ENCODE results near the gene KRTAP5-10.
"Not testable (repeated sequence)": the region's sequence is repeated elsewhere in the genome, so short reads cannot be mapped to it uniquely, and the experiment has no call there.

DNA sequence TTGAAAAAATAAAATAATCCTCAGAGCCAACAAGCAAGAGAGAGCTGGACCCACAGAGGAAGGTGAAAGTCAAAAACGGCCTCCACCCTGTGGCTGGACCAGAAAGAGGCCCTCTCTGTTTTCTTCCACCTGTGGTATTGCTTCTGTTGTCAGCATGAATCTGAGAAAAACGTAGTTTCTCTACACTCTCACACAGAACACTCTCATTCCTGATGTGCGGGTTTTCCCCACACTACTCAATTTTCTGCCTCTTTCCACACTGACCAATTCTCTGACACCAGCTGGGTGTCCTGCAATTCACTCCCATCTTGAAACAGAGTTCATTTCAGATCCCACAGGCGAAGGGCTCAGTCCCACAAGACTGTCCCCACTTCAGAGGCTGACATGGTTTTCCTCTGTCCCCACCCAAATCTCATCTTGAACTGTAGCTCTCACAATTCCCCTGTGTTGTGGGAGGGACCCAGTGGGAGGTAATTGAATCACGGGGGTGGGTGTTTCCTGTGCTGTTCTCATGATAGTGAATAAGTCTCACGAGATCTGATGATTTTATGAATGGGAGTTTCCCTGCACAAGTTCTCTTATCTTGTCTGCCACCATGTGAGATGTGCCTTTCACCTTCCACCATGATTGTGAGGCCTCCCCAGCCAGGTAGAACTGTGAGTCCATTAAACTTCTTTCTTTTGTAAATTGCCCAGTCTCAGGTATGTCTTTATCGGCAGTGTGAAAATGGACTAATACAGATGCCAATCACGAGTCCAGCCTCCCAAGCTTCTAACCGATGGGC is 24.6 kb upstream of the KRTAP5-10 start:
- TF ChIP-seq CTCF (IDR thresholded peaks at IDR 0.05; ENCODE audit: insufficient read depth, low read length); POLR2AphosphoS5 (IDR thresholded peaks at IDR 0.05; ENCODE audit: low read depth); GABPA (IDR thresholded peaks at IDR 0.05; ENCODE audit: low read depth); SPI1 (IDR thresholded peaks at IDR 0.05; ENCODE audit: borderline replicate concordance, low read depth): not testable (repeated sequence)
- TF ChIP-seq, protein P1, sequence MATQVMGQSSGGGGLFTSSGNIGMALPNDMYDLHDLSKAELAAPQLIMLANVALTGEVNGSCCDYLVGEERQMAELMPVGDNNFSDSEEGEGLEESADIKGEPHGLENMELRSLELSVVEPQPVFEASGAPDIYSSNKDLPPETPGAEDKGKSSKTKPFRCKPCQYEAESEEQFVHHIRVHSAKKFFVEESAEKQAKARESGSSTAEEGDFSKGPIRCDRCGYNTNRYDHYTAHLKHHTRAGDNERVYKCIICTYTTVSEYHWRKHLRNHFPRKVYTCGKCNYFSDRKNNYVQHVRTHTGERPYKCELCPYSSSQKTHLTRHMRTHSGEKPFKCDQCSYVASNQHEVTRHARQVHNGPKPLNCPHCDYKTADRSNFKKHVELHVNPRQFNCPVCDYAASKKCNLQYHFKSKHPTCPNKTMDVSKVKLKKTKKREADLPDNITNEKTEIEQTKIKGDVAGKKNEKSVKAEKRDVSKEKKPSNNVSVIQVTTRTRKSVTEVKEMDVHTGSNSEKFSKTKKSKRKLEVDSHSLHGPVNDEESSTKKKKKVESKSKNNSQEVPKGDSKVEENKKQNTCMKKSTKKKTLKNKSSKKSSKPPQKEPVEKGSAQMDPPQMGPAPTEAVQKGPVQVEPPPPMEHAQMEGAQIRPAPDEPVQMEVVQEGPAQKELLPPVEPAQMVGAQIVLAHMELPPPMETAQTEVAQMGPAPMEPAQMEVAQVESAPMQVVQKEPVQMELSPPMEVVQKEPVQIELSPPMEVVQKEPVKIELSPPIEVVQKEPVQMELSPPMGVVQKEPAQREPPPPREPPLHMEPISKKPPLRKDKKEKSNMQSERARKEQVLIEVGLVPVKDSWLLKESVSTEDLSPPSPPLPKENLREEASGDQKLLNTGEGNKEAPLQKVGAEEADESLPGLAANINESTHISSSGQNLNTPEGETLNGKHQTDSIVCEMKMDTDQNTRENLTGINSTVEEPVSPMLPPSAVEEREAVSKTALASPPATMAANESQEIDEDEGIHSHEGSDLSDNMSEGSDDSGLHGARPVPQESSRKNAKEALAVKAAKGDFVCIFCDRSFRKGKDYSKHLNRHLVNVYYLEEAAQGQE (IDR thresholded peaks at IDR 0.05; ENCODE audit: insufficient replicate concordance, low read depth), result not testable (repeated sequence)
